ENCODE results near the gene PLA2G10.
"Not testable (repeated sequence)": the region's sequence is repeated elsewhere in the genome, so short reads cannot be mapped to it uniquely, and the experiment has no call there.

The PLA2G10 gene

DNA sequence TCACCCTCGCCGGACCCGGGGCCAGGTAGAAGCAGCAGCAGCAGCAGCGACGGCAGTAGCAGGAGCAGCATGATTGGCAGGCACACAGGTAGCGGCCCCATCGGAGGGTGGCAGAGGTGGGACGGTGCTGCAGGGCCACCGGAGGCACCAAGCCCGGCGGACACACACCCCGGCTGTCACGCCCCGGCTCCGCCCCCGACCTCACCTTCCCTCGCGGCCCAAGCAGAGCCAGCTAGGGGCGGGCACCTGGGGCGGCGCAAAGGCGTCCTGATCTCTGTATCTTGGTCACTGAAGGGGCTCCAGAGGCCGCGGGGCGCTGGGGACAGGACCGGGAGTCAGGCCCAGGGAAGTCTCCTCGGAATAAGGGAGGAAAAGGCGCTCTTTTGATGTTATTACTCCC is at the start of gene PLA2G10:
TSS of gene PLA2G10 (minus strand) at position 180 of the 400 bp plus-strand sequence. CDS start at position 101, 79 bp downstream.
- not testable (repeated sequence) for DNase-seq

GRCh38 chr16:14742273-14743128 is 48.4 kb upstream of the PLA2G10 start, which contains the start of gene NPIPA2:
Gene NPIPA2 (plus strand): TSS chr16:14742533. CDS start chr16:14748066, 5,533 bp downstream.
- not testable (repeated sequence) for DNase-seq

GRCh38 chr16:14741794-14742193 is 47.7 kb upstream of the PLA2G10 start:
- not testable (repeated sequence) for DNase-seq

- DNase-seq: not testable (repeated sequence)
These were observed 46.8 kb upstream of the PLA2G10 start for GRCh38 chr16:14740832-14741385.

DNA sequence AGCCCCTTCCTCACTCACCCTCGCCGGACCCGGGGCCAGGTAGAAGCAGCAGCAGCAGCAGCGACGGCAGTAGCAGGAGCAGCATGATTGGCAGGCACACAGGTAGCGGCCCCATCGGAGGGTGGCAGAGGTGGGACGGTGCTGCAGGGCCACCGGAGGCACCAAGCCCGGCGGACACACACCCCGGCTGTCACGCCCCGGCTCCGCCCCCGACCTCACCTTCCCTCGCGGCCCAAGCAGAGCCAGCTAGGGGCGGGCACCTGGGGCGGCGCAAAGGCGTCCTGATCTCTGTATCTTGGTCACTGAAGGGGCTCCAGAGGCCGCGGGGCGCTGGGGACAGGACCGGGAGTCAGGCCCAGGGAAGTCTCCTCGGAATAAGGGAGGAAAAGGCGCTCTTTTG is 39.1 kb upstream of the PLA2G10 start:
- not testable (repeated sequence) for DNase-seq

GRCh38 chr16:14703156-14704011 is 9.3 kb upstream of the PLA2G10 start, which contains the start of gene NPIPA3:
Gene NPIPA3 (plus strand): TSS chr16:14703411. CDS start chr16:14708944, 5,533 bp downstream.
- not testable (repeated sequence) for DNase-seq

- not testable (repeated sequence) for DNase-seq
These were observed 8.6 kb upstream of the PLA2G10 start for GRCh38 chr16:14702672-14703071.

DNA sequence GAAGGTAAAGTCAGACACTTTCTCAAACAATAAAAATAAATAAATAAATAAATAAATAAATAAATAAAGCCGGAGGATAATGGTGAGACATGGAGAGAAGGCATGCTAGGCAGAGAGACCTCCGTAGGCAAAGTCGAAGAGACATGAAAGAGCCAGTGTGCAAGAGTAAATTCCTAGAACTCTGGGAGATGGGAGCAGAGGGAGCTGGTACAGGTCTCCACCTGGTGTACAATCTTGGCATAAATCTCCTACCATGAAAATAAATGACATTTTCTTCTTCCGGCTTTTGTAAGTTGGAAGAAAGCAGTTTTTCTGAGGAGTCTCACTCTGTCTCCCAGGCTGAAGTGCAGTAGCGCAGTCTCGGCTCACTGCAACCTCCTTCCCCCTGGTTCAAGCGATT is 7.8 kb upstream of the PLA2G10 start:
- DNase-seq: not testable (repeated sequence)

DNA sequence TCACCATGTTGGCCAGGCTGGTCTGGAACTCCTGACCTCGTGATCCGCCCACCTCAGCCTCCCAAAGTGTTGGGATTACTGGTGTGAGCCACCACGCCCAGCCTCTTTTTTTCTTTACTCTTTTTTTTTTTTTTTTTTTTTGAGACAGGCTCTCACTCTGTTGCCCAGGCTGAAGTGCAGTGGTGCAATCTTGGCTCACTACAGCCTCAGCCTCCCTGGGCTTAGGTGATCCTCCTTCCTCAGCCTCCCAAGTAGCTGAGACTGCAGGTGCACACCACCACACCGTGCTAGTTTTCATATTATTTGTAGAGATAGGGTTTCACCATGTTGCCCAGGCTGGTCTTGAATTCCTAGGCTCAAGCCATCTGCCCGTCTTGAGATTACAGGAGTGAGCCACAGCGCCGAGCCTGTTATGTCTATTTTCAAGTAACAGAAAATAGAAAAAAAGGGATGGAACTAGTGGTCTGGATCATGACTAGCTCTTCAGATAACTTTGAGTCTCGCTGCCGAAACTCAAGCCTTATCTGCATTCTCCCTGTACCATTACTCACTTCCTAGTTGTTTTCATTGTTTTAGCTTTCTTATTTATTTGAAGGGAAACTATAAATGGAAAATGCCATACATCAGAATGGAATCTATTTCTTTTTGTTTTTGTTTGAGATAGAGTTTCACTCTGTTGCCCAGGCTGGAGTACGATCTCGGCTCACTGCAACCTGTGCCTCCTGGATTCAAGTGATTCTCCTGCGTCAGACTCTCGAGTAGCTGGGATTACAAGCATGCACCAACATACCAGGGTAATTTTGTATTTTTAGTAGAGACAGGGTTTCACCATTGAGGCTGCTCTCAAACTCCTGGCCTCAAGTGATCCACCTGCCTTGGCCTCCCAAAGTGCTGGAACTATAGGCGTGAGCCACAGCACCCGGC is 8.0 kb downstream of the PLA2G10 start:
- DNase-seq: not testable (repeated sequence)

- DNase-seq: no peak
These were observed 12.0 kb downstream of the PLA2G10 start for GRCh38 chr16:14682121-14682520.

GRCh38 chr16:14681115-14681514 is 13.0 kb downstream of the PLA2G10 start:
- DNase-seq: no peak

DNA sequence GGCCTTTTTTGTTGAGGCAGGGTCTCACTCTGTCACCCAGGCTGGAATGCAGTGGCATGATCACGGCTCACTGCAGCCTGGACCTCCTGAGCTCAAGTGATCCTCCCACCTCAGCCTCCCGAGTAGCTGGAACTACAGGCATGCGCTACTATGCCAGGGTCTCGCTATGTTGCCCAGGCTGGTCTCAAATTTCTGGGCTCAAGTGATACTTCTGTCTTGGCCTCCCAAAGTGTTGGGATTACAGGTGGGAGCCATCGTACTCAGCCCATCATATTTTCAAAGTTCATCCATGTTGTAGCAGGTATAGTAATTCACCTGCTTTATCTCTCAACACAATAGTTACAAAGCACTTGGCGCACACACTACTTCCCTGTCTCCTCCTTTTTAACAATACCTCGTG is 13.7 kb downstream of the PLA2G10 start:
- not testable (repeated sequence) for DNase-seq

DNA sequence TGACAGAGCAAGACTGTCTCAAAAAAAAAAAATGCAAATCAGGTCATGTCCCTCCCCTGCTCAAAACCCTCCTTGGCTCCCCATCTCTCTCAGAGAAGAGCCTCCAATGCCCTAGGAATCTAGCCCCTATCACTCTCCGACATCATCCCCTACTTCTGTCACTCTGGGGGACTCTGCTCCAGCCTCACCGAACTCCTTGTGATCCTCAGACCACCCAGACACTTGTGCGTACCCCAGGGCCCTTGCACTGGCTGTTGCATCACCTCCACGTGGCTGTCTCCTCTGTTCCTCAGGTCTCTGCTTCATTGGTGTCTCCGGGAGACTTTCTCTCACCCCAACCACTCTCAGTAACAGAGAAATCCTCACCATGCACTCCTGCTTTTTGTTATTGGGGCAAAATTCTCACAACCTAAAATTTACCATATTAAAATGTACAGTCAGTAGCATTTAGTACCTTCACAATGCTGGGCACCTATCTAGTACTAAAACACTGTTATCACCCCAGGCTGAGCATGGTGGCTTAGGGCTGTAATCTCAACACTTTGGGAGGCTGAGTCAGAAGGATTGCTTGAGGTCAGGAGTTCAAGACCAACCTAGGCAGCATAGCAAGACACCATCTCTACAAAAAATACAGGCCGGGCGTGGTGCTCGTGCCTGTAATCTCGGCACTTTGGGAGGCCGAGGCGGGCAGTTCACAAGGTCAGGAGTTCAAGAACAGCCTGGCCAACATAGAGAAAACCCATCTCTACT is 15.2 kb downstream of the PLA2G10 start:
- DNase-seq: no peak

GRCh38 chr16:14677627-14678026 is 16.5 kb downstream of the PLA2G10 start:
- no peak for DNase-seq

- DNase-seq: no peak
These were observed 17.5 kb downstream of the PLA2G10 start for GRCh38 chr16:14676633-14677032.

DNA sequence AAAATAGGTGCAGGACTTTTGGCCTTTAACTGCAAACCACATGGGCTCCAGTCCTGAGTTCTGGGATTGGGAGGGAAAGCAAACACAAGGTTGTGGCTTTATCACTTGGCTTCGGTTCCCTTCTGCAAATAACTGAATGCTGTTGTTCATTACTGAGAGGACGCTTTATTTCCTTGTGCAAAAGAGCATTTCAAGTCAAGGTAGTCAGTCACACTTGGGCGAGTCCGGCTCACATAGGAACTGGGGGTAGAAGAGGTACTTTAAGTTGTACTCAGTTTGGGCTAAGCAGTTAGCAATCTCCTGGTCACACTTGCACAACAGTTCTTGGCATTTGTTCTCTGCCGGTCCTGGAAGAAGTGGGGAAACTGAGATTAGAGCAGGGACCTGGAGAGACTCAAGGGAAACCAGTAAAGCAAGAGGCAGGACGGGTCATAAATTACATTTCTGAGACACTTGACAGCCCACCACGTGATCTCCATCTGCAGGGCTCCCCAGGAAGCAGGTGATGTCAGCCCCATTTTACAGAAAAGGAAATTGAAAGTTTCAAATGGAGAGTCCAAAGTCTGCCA is 21.6 kb downstream of the PLA2G10 start:
- DNase-seq: no peak

- no peak for DNase-seq
These were observed 24.3 kb downstream of the PLA2G10 start for GRCh38 chr16:14669776-14670175.

DNA sequence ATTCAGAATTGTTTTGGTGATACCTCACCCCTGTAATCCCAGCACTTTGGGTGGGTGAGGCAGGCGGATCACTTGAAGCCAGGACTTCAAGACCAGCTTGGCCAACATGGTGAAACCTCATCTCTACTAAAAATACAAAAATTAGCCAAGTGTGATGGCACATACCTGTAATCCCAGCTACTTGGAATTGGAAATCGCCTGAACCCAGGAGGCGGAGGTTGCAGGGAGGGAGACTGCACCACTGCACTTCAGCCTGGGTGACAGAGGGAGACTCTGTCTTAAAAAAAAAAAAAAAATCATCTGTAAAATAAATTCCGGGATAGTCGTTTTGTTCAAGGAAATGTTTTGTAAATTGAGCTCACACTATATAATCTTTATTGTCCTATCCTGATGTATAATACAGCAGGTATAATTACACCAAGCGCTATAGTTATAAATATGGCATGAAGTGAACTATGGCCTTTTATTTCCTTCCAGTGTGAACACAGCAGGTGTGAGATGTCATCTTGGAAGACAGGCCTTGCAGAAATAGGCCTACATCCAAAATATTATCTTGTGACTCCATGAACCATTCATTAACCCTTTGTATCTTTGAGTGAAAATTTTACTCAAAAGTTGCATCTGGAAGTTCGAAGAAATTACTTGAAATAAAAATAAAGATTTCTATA is 25.4 kb downstream of the PLA2G10 start:
- no peak for DNase-seq

DNA sequence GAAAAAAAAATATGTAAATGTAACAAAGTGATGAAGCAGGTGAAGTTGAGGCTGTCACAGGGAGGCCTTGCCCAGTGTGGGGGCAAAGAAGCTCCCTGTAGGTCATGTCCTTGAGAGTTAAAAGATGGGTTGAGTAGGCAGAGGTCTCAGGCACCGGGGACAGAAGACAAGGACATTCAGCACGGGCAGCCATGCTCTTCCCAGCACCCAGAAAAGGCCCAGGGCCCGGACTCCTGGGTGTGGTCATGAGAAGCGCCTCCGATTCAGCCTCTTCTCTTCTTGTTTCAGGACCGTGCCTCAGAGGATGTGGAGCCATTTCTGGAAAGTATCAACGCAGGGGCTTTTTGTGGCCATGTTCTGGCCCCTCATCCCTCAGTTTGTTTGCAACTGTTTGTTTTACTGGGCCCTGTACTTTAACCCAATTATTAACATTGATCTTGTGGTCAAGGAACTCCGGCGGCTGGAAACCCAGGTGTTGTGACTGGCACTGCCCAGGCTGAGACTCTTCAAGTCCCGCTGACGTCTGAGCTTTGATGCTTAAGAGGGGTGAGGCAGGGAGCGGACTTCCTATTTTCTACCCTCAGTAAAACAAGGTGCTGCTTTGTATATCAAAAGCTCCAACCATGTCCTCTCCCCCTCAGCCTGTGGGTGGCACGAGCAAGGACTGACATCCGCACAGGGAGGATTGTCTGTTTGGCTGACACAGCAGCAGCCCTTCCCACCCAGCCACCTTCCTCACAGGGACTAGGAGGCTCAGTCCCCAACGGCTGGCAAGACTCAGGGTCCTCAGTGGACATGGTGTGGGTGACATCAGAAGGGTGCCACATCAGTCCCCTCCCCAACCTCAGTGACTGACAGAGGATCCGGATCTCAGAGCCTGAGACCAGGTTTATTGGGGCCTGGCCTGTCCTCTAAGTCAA is 26.5 kb downstream of the PLA2G10 start:
- no peak for DNase-seq
